NCI-H2196 treated with DMSO at 0.1 percent for 48 hours (cell line): ENCODE measurements around the gene EFCAB12.
A peak's percentile ranks its signal among the peaks of the same experiment; 100 is the strongest.
"Not testable (repeated sequence)": the region's sequence is repeated elsewhere in the genome, so short reads cannot be mapped to it uniquely, and the experiment has no call there.

ENCODE experiments used
- DNase-seq: peaks from one replicate; lab custom pipeline; 2025; ENCODE audit not compliant: unreplicated experiment; lab: John Stamatoyannopoulos, UW

The EFCAB12 gene

DNA sequence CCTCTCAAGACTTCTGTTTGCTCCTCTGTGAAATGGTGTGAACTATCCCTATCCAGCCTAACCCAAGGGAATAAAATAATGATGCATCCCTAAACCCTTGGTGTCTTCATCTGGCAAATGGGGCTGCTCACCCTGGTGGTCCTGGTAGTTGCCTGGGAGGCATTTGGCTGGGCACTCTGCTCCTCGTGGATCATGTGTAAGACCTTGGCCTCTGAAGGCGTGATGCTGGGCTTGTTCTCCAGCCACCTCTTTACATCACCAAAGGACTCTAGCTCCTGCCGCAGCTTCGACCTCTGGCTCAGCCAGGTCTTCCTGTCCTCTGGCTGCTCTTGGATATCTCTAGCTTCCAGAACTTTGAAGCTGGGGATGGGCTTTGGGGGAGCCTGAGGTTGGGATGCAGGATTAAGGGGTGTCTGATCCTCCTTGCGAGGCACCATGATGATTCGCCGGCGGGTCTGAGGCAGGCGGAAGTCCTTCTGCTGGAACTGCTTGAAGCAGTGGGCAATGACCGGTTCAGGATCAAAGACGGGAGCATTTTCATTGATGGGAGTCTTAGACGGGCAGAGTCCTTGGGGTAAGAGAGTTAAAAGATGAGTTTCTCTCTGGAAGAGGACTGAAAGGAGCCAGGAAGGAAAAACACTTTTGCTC lies 7.1 kb downstream of the EFCAB12 start:
- DNase-seq = no peak

- DNase-seq = no peak
Measured at GRCh38 chr3:129419476-129419875, 9.0 kb downstream of the EFCAB12 start.

DNA sequence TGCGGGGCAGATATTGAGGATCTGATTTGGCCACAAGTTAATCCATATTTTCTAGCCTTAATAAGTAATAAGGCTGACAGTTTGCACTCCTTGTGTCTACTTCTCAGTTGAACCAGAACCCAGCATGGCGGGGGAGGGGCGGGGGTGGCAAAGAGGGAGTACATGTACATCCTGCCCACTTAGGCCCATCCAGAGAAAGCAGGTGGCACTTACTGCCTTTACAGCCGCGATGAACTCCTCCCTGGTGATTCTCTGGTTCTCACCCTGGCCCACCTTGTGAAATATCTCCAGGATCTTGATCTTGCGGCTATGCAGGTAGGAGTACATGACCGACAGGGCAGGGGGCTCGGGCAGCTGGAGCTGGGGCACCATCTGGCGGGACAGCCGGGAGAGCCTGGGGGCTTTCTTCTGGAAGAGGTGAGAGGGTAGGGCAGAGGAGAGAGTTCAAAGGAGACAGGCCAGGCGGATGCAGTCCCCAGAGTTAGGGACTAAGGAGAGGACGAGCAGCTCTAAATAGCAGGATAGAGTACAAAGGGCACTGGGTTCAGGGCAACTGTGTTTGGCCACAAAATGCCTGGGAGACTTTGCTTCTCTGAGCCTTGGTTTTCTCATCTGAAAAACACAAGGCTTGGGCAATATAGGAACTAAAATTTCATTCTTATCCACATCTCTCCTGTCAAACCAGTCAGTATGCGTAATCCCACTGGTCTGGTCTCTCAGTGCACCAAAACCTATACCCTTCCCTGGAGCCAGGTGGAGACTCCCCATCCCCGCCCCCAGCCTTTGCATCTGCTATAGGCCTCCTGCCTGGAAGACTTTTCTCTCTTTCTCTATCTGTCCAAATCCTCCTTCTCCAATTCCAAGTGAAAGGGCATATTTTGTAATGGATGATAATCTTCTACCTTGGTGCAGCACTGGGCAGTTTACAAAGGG lies 10.1 kb downstream of the EFCAB12 start:
- DNase-seq = no peak

- no peak for DNase-seq
Measured at GRCh38 chr3:129417326-129417725, 11.1 kb downstream of the EFCAB12 start.

GRCh38 chr3:129416415-129416814 lies 12.0 kb downstream of the EFCAB12 start:
- no peak for DNase-seq

DNA sequence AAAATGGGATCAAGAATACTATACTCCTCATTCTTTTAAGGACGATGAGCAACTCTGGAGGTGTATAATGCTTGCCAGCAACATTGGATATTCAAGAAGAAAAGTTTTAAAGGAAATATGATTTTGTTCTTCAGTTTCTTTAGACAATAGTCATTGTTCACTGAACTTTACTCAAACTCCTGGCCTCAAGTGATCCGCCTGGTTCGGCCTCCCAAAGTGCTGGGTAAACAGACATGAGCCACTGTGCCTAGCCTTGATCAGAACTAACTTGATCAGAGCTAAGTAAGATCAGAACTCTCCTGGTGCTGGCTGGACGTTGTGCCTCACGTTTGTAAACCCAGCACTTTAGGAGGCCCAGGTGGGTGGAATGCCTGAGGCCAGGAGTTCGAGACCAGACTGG lies 12.6 kb downstream of the EFCAB12 start:
- DNase-seq = no peak

- no peak for DNase-seq
Measured at GRCh38 chr3:129415378-129415777, 13.1 kb downstream of the EFCAB12 start.

DNA sequence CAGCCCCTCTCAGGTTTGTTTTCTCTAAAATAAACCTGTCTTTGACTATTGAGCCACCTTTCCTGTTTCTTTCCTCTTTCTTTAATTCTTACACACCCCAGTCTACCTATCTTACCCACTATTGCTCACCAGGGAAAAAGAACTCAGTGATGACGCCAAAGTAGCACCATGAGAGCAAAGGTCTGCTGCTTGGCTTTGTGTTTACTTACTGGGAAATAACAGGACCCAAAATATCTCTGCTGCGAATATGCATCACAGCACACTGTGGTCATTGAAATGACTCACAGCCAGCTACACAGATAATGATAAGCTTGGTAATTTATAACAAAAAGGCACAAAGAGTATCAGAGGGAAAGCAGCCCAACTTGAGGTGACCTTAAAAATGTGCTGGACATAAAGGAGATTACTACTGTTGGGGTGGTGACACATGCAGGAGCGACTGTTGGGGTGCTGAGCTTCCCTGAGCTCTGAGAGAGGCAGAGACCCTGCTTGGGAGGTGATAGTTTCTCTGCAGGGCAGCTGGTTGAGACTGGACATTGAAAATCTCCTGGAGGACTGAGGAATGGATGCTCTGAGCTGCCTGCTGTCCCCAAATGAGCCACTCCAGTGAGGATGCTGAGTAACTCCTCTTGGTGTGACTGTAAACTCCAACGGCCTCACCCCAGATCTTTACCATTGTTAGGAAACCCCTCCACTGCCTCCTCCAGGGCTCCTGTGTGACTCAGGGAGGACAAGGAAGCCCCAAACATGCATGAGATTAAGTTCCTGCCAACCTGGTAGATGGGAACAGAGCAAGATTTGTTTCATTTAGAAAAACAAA lies 14.5 kb downstream of the EFCAB12 start:
- DNase-seq = no peak

GRCh38 chr3:129413238-129413637 lies 15.2 kb downstream of the EFCAB12 start:
- DNase-seq = not testable (repeated sequence)

DNA sequence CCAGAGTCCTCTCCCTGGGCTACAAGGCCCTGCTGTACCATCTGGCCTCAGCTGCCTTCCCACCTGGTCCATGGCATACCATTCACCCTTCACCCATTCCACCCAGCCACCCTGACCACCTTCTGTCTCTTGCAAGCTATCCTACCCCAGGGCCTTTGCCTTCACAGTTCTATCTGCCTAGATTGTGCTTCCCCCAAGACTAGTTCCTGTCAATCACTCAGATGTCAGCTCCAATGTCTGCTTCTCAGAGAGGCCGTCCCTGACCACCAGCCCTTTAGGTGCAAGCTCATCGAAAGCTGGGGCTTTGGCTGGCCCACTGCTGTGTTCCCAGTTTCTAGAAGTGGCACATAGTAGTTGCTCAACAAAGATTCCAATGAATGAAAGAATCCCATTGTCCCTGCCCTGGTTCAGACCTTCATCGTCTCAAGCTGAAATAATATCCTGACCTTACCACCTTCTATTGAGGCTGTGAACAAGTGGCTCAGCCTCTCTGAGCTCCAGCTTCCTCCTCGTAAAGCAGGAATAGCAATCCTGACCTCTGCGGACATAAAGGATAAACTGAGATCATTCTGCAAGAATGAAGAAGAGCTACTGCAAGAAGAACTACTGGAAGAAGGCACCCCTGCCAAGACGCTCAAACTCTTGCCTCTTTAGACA lies 15.8 kb downstream of the EFCAB12 start:
- DNase-seq = no peak

DNA sequence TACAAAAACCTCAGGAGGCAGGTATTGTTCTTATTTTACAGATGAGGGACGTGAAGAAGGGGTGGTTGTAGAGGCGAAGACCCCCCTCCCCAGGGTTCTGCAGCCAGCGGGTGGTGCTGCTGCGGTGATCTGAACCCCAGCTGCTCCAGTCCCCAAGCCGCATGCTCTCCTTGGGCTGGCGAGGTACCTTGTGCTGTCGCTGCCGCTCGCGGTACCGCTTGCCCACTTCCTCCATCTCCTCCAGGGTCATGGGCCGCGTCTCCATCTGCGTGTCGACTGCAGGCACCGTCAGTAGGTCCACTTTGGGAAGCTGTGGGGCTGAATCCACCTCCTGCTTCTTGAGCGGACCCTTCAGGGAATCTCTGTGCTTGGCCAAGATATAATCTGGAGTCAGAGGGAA lies 17.5 kb downstream of the EFCAB12 start:
- DNase-seq = no peak

- no peak for DNase-seq
Measured at GRCh38 chr3:129409541-129409940, 18.9 kb downstream of the EFCAB12 start.

GRCh38 chr3:129404610-129405009 lies 23.8 kb downstream of the EFCAB12 start:
- DNase-seq = no peak

DNA sequence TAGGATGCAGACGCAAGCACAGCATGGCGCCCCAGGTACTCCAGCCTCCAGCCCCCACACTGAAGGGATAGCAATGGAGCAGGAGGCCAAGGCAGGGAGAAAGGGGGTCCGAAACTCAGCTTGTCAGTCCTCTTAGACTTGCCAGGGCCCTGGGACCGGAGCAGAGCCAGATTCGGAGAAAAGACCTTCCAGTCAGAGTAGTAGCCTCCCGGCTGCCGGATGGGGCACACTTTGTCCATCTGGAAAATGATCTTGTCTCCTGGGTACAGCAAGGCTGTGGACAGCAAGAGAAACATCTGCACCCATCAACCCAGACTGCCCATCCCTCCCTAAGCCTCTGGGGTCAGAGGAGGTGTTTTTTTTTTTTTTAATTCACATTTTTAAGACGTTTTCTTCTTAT lies 24.3 kb downstream of the EFCAB12 start:
- no peak for DNase-seq

DNA sequence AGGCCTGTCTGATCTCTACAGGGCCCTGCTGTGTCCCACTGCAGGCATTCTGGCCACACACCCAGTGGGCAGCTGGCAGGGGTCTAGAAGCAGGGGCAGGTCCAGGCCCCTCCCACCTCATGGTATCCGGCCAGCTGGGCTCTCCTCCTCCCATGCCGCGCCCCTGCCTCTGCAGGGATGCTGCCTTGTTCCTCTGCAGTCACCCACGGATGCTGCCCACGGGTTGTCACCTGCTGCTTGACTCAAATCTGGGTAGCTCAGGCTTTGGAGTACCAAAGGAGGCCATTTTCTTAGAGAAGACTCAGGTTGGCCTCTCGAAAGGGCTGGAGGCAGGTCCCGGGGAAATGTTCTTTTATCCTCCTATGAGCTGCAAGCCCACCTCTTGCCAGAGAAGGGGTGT lies 25.0 kb downstream of the EFCAB12 start:
- DNase-seq = no peak

GRCh38 chr3:129402616-129403015 lies 25.8 kb downstream of the EFCAB12 start:
- DNase-seq = no peak

GRCh38 chr3:129402210-129402609 lies 26.2 kb downstream of the EFCAB12 start:
- no peak for DNase-seq

DNA sequence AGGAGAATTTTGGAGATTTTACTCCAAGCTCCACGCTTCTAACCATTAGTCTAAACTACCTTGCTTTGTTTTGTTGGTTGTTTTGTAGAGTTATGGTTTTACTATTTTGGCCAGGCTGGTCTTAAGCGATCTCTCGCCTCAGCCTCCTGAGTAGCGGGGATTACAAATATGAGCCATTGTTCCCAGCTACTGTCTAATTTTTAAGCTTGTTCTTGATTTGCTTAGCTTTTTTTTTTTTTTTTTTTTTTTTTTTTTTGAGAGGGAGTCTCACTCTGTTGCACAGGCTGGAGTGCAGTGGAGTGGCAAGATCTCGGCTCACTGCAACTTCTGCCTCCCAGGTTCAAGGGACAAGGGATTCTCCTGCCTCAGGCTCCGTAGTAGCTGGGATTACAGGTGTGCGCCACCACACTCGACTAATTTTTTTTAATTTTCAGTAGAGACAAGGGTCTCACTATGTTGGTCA lies 28.5 kb downstream of the EFCAB12 start:
- DNase-seq = no peak

GRCh38 chr3:129399145-129399894 lies 29.1 kb downstream of the EFCAB12 start:
- peak; percentile 96 for DNase-seq

DNA sequence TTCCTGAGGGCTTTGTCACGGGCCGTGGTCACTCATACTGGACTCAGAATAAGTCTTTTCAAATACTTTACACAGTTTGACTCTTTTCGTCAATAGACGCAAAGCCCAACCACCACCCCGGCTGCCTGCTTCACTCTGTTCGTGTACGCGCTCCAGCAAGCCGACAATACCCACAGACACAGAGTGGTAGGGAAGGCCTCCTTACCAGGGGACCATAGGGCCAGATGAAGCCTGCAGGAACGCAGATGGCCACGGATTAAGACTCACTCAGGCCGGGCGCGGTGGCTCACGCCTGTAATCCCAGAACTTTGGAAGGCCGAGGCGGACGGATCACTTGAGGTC lies 29.7 kb downstream of the EFCAB12 start:
- DNase-seq = no peak
